ENCODE results near the gene B3GNT5. TPM values are rescaled to one million over a fixed set of nuclear protein-coding genes. Genes with fewer than 3 reads are reported as not detected.

Gene B3GNT5
- polyA plus RNA-seq, 4 donors: 22.5 to 31.3 (median 25.5) TPM

- DNase-seq (ENCODE audit: low read depth in 4 of 4, low spot score in 3 of 4): no peak
These were observed 34.4 kb downstream of the B3GNT5 start for GRCh38 chr3:183287301-183287971.

DNA sequence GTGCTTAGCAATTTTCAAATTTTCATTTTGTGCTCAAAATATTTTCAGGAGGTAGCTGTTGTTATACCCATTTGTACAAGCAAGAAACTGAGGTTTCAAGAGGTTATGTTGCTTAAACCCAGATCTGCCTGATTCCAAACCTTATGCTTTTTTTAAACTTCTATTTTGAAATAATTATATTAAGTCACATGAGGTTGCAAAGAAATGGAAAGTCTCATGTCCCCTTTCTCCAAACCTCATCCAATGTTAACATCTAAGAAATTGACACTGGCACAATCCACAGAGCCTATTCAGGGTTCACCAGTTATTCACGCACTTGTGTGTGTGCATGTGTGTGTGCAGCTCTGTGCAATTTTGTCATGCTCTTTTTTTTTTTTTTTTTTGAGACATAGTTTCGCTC is 35.1 kb downstream of the B3GNT5 start:
- DNase-seq (ENCODE audit: low read depth in 4 of 4, low spot score in 3 of 4): no peak

- no peak for DNase-seq (ENCODE audit: low read depth in 4 of 4, low spot score in 3 of 4)
These were observed 37.2 kb downstream of the B3GNT5 start for GRCh38 chr3:183290216-183290615.

DNA sequence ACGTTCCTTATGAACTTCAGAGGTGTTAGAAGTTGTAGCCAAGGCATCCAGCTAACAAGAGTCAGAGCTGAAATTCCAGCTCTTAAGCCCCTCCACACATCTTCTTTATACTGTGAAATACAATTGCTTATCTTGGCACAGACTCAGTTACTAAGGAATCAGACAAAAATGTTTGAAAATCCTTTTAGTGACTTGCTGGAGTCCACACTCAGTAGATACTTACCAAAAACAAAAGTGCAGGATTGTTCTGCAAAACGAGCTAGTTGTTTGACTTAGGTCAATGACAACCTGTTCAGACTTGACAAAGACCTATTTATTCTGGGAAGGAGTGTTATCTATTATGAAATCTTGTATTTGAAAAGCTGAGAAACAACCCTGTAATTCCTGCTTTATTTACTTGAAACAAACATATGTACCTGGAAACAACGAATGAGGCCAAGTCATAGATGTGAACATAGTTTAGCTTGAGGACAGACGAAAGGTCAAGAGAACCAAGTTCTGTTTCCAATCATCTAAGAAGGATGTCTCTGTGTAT is 38.5 kb downstream of the B3GNT5 start:
- no peak for DNase-seq (ENCODE audit: low read depth in 4 of 4, low spot score in 3 of 4)

DNA sequence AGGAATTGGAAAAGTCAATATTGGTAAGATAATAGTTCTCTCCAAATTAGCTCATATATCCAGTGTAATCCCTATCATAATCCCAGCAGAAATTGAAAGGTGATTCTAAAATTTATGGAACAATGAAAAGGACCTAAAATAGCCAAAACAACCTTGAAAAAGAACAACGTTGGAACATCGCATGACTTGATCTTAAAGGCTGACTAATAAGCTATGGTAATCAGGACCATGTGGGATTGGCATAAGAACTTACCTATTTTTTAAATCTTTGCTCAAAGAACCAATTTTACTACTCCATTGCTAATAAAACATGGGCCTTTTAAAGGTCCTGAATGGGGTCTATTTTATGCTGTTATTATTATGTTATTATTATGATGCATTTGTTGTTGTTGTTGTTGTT is 40.9 kb downstream of the B3GNT5 start:
- DNase-seq (ENCODE audit: low read depth in 4 of 4, low spot score in 3 of 4): no peak

GRCh38 chr3:183295211-183295610 is 42.2 kb downstream of the B3GNT5 start:
- DNase-seq (ENCODE audit: low read depth in 4 of 4, low spot score in 3 of 4): no peak

DNA sequence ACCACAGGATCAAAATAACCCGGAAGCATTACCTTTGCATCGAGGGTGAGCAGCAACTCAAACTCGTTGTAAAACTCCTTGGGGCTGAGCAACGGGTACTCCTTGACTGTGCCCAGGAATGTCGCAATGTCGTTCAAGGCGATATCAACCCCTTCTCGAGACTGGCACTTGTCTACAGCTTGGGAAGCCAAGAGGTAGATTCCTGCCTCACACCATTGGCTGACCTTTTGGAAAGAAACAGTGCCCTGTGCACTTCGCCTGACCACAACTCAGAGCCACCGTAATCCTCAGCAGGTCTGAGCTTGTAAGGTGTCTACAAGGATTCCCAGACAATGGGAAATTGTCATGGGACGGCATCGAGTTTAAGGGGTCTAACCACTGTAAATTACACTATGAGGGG is 43.9 kb downstream of the B3GNT5 start:
- no peak for DNase-seq (ENCODE audit: low read depth in 4 of 4, low spot score in 3 of 4)

GRCh38 chr3:183298701-183299153 is 45.7 kb downstream of the B3GNT5 start:
- DNase-seq (ENCODE audit: low read depth in 4 of 4, low spot score in 3 of 4): no peak

- no peak for DNase-seq (ENCODE audit: low read depth in 4 of 4, low spot score in 3 of 4)
These were observed 46.9 kb downstream of the B3GNT5 start for GRCh38 chr3:183299976-183300375.

DNA sequence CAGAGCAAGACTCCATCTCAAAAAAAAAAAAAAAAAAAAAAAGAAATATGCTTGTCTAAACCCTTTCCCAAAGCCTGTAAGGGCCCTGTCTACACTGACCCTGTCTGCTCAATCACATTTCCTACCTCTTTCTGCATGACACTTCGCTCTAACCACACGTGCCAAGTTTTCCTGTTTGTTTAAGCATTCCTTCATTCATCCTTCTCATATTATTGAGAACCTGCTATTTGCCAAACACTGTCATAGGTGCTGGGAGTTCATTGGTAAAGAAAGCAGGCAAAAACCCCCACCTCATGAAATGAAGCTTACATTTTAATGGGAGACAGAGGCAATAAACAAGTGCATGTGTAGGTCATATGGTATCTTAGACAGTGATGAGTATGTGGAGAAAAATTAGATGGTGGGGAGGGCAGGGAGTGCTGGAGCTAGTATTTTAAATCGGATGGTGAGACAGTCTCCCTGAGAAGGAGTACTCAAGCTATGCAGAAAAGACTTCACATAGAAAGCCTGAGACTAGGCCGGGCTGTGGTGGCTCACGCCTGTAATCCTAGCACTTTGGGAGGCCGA is 48.0 kb downstream of the B3GNT5 start:
- DNase-seq (ENCODE audit: low read depth in 4 of 4, low spot score in 3 of 4): no peak

DNA sequence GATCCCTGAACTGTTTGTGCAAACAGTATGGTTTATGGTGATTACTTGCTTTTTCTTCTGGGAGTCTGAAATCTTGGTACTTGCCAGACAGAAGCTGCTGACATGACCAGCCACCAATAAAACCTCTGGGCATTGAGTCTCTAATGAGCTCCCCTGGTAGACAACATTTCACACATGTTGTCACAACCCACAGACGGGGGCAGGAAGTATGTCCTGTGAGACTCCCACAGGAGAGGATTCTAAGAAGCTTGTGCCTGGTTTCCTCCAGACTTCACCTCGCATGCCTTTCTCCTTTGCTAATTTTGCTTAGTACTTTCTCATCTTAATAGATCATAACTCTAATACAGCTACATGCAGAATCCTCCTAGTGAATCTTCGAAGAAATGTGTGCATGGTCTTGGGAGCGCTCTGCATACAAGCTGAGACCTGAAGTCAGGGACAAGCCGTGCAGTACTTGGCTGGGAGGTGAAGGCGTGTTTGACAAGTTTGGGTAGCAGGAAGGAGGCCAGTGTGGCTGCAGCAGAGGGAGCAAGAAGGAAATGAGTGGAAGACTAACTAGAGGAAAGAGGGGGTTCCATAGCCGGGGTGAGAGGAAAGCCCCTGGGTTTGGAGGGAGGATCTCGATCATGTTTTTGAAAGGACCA is 49.0 kb downstream of the B3GNT5 start:
- DNase-seq (ENCODE audit: low read depth in 4 of 4, low spot score in 3 of 4): no peak

DNA sequence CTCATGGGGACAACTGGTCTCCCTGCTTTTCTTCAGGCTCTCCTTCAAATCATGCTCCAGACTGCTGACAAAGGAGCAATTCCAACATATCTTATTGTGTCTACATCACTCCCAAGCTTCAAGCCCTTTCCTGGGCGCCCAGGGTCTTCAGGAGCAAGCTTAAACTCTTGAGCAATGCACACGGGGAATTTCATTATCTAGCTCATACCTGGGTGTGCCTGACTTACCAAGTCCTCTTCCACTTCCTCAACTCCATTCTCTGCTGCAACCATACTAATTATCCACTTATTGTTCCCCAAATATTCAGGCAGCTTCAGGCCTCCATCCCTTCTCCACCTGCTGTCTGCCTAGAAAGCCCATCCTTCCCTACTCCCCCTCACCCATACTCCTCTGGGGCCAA is 50.6 kb downstream of the B3GNT5 start:
- no peak for DNase-seq (ENCODE audit: low read depth in 4 of 4, low spot score in 3 of 4)

DNA sequence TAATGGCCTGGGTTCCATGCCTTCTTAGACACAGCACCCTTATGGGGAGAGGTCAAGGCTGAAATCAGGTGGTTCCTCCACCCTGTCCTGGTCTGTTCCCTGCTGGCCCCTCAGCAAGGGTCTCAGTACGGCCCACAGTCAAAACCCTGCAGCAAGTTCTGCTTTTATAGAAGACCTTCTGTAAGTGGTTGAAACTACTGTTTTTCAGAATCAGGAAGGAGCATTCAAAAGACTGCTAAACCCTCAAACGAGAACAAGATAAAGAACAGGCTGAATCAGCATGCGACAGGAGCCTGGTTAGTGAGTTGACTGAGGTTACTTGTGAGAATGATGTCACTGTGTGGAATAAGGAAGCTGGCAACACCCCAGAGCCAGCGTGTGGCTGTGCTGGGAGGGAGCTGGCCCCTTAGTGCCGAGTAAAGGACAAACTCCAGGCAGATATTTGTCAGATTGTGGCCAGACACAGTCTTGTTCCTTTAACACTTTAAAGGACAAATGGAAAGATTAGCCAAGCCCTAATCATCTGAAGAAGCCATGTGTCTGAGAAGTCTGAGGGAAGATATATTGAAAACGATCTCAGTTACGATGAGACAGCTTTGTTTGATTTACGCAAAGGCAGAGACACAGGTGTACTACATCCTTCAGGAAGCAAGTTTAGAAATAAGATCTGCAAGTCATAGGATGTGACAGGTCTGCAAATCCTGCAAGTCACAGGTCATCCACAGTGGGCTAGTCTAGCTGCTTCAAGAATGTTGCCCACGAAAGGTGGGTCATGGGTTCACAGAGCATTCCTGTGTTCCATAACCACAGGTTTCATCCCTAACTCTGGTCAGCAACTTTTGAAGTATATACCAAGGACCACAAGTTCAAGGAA is 54.0 kb downstream of the B3GNT5 start:
- DNase-seq (ENCODE audit: low read depth in 4 of 4, low spot score in 3 of 4): peak in 1 of 4 donors; percentile 24

DNA sequence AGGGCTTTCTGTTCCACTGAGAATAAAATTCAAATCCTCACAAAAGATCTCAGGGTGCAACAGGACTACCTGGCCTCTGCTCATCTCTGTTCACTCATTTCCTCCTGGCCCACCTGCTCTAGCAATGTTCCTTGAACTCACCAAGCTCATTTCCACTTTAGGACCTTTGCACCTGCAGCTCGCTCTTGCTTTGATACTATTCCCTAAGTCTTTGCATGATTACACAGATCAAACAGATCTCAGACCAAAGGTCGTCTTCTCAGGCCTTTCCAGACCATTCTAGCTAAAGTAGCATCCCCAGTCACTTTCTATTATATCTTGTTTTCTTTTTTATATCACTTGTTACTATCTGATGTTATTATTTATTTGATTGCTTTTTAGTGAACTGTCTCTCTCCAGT is 54.7 kb downstream of the B3GNT5 start:
- DNase-seq (ENCODE audit: low read depth in 4 of 4, low spot score in 3 of 4): no peak

- DNase-seq (ENCODE audit: low read depth in 4 of 4, low spot score in 3 of 4): no peak
These were observed 55.7 kb downstream of the B3GNT5 start for GRCh38 chr3:183308751-183309150.

DNA sequence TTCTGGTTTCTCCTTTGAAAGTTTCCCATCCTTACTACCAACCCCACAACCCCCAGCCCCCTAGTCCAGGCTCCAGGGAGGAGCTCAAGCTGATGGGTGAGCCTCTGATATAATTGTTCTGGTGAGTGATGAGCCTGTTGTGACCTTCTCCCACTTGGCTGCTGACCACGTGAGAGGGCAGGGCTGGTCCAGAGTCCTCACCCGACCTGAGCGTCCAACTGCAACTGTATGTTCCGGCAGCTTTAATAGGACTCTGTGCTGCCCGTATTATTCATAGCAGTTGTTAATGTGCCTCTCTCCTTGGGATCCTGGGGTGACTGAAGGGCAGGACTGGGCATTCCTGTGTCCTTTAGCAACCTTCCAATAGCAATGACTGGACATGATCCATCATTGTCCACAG is 56.2 kb downstream of the B3GNT5 start:
- no peak for DNase-seq (ENCODE audit: low read depth in 4 of 4, low spot score in 3 of 4)

- no peak for DNase-seq (ENCODE audit: low read depth in 4 of 4, low spot score in 3 of 4)
These were observed 57.9 kb downstream of the B3GNT5 start for GRCh38 chr3:183310936-183311335.

DNA sequence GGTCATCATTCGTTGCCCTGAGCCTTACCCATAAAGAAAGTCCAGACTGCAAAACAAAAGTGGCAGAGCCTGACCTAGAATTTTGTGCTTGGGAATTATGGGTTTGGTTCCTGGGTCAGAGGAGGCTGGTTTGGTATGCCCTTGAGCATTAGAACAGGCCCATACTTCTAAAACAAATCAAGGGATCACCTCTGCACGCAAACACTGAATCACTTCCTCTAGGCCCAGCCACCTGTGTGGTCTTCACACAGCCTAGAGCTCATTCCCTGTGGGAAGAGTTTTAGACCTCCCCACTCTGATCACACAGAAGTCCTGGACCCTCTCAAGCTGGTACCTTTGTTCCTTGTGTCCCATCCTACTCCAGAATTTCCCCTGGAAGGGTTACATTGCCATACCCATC is 59.4 kb downstream of the B3GNT5 start:
- DNase-seq (ENCODE audit: low read depth in 4 of 4, low spot score in 3 of 4): no peak

DNA sequence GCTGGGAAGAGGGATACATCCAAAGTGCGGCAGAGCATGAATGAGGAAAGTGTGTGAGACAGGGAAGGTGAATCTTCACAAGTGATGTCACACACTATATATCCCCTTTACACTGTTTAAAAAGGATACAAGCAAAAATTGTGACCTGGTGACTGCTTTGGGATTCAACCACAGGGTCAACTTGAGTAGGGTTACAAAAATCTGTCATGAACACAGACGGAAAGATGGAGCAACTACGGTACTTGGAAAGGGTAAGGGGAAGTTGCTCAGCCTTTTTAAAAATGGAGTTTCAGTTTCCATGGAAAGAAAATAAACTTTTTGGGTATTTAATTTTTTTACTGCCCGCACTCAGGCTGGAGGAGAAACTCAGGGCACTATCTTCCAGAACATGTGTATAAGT is 60.3 kb downstream of the B3GNT5 start:
- DNase-seq (ENCODE audit: low read depth in 4 of 4, low spot score in 3 of 4): no peak

DNA sequence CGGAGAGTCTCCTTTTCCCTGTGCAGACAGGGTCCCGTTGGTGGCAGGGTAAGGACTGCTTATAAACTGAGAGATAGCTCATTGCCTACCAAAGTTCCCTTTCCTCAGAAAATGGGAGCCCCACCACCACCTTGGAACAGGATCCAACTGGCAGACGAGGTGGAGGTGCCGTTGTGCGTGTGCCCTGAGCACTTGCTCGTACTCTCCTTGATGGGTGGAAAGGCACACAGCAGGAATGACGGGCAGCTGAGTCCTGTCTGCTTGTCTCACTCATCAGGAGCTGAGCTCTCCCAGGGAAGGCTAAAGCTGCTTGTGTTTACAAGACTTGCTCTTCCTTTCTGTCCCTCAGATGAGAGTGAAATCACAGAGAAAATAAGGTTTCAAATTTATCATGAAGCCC is 60.7 kb downstream of the B3GNT5 start:
- DNase-seq (ENCODE audit: low read depth in 4 of 4, low spot score in 3 of 4): no peak

- no peak for DNase-seq (ENCODE audit: low read depth in 4 of 4, low spot score in 3 of 4)
These were observed 62.7 kb downstream of the B3GNT5 start for GRCh38 chr3:183315739-183316138.

Measured in left renal pelvis (tissue), 4 donors.